ENCODE data around the gene CENPQ.

CENPQ gene

DNA sequence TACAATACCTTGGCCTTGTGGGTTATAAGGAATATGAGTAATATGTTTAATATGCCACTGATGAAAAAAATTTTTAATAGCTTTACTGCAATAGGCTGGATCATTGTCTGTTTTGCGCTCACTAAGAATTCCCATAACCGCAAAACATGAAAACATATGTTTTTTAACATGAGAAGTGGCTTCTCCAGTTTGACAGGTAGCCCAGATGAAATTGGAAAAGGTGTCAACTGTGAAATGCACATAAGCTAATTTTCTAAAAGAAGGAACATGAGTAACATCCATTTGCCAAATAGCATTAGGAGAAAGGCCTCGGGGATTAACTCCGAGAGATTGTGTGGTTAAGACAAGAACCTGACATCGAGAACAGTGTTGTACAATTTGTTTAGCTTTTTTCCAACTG is 41.5 kb downstream of the CENPQ start:
- no peak for DNase-seq (ENCODE audit: low read depth in 3 of 3)

DNA sequence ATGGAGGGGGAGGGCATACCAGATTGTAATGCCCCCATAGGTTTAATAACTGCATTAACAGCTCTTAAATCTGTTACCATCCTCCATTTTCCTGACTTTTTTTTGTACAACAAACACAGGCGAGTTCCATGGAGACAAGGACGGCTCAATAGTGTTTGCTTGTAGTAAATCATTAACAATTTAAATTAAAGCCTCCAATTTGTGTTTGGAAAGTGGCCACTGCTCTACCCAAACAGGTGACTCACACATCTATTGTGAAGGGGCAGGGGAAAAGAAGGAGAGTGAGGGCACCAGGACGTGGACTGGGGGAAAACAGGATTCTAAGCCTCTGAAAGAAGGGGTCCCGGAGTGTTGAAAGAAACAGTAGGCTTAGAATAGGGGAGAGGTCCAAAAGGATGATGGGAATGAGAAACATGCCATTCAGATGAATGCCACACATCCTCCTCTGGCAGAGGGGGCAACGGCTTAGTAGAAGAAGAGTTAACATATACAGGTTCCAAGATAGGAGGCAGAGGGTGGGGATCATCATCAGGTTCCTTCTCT is 43.5 kb downstream of the CENPQ start:
- DNase-seq (ENCODE audit: low read depth in 3 of 3), result no peak

DNA sequence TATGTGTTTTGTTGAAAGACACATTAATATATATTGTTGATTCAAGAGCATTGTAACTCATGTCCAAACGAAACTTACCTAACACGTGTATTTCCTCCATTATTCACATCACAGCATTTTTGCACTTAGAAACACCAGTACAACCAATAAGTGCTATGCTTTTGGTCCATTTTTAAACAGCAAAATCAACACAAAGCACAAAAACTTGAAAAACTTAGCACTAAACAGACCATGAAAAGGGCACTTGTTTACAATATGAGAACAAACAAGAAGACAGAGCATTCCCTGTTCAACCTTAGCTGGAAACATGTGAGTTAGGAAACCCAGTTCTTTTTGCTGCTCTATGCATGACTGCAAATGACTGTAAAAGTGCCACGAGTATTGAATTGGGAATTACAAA is 46.2 kb downstream of the CENPQ start:
- DNase-seq (ENCODE audit: low read depth in 3 of 3), result no peak

DNA sequence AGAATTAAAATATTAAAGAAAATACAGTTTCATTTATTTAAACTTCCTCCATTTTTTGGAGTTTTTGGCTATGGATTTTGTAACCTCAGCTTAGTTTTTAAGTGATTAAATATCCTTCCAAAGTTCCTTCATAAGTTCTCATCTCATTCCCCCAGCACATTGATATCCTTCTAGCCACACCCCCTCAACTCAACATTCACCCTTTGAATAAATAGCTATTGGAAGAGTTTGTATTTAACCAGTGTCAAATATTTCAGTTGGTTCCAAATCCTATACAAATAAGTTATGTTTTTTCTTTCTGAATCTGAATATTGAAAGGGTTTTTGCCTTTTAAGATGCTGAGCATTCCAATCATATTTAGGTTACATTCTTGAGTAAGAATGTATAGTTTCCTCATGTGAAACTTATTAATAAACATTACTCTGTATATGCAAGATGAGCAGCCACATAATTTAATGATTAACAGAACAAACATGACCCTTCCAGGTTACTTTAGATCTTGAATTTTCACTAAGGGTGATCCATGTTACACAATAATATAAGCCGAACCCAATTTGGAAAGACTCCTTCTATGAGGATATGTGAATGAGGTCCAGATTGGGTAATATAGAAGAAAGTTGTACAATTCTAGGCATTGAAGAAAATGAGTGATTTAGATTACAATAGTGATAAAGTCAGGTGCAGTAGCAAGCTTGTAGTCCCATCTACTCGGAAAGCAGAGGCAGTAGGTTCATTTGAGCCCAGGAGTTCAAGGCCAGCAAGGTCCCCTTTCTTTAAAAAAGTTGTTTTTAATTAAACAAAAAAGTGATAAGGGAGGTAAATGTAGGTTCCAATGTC is 50.2 kb downstream of the CENPQ start:
- DNase-seq (ENCODE audit: low read depth in 3 of 3), result no peak

DNA sequence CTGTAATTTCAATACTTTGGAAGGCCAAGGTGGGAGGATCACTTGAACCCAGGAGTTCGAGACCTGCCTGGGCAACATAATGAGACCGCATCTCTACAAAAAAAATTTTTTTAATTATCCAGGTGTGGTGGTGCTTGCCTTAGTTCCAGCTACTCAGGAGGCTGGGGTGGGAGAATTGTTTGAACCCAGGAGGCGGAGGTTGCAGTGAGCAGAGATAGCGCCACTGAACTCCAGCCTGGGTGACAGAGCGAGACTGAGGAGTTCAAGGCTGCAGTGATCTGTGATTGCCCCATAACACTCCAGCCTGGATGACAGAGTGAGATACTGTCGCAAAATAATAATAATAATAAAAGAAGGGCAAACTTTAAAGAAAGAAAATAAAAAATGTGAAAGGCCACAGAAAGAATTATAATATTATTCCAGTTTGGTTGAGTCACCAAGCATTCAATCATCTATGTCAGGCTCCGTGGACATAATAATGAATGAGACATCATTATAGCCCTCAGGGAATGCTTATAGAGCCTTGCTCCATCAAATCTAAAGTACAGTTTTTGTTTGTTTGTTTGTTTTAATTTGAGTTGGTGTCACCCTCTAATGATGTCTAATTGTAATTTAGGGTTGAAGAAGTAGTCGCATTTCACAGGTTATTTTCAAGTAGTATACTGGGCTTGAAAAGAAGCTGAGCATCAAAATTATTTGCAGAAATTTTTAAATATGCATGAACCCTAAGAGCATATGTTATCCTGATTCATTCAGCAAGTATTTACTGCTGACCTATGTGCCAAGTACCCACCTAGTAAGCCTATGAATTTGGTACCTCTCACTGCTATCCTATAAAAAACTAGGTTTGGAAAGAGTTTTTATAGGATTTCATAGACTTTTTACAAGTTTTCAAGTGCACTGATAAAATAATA is 51.7 kb downstream of the CENPQ start:
- no peak for DNase-seq (ENCODE audit: low read depth in 3 of 3)

DNA sequence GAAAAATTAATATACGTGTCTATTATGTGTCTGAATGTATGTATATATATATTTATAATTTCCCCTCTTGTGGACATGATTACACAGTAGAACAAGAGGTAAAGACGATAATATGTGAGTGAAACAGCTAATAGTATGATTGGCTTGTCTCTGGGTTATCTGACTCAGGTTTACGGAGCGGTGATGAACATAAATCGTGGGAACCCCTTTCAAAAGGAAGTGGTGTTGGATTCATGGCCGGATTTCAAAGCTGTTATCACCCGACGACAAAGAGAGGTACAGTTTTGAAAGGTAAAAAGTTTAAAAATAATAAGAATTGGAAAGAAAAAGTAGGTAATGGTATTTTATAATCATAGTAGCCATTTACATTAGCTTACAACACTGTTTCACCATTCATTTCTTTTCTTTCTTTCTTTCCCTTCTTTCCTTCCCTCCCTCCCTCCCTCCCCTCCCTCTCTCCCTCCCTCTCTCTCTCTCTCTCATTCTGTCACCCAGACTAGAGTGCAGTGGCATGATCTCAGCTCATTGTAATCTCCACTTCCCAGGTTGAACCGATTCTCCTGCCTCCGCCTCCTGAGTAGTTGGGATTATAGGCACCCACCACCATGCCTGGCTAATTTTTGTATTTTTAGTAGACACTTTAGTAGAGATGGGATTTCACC is 52.4 kb downstream of the CENPQ start:
- DNase-seq (ENCODE audit: low read depth in 3 of 3), result no peak

DNA sequence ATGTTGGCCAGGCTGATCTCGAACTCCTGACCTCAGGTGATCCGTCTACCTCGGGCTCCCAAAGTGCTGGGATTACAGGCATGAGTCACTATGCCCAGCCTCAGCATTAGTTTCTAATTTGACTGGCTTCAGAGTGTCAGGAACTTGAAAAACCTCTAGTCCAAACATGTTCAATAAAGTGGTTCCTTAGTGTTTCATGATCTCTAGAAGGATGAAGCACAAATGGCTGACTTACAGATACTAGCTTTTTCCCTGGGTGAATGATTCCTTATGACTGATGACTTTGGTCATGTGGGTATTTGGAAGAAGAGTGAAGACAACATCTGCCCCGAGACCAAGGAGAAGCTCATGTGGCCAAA is 53.0 kb downstream of the CENPQ start:
- DNase-seq (ENCODE audit: low read depth in 3 of 3), result no peak

DNA sequence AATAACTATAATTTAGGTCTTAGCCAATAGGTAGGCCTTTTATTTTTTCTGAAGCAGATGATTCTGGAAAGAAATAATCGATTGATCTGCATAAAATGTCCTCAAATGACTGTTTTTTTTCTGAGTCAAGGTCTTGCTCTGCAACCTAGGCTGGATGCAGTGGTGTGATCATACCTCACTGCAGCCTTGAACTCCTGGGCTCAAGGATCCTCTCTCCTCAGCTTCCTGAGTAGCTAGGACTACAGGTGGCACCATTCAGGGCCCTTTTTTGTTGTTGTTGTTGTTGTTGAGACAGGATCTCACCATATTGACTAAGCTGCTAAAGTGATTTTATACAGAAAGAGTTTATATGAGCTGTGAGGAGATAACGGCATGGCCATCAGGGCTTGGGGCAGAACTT is 54.7 kb downstream of the CENPQ start:
- DNase-seq (ENCODE audit: low read depth in 3 of 3), result no peak

DNA sequence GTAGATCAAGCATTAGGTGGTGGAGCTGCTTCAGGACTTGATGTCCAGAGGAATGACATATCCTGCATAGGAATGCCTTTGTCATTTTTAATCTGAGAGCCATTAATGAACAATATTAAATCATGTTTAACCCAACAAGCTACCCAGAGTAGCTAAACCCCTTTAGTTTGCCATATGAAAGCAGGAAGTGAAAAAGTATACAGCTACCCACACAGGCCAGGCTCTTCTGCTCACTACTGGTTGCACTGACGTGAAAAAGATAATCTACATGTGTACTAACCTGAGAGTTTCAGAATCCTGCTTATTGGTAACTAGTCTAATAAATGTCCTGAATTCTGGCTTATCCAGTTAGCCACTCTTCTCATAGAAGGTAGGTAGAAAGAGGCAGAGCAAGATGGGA is 56.5 kb downstream of the CENPQ start:
- DNase-seq (ENCODE audit: low read depth in 3 of 3), result no peak

DNA sequence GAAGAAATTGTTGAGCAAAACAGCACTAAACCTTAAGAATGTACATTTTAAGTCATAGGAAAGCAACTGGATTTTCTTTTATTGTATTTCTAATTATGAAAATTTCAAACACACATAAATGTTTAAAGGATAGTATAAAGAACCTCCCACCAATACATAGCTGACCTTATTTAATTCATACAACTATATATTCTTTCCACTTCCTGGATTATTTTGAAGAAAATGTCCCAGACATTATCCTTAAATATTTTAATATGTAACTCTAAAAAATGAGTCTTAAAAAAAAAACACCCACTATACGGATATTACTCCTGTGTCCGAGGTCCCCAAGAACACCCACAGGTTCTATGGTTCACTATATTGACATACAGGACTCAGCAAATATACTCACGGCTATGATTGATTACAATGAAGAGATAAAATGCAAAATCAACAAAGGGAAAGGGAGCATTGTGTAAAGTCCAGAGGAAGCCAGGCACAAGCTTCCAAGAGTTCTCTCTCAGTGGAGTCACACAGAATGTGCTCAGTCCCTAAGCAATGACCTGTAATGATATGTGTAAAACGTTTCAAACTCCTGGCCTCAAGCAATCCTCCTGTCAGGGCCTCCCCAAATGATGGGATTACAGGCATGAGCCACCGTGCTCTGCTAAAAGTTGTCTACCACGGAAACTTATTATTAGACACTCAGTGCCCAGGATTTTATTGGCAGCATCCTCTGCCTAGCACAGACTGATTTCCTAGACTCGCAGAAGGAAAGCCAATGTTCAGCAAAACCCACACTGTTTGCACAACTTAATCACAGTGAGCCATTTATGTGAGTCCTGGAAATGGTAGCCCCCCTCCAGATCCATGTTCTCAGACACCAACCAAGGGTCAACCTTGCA is 59.8 kb downstream of the CENPQ start:
- DNase-seq (ENCODE audit: low read depth in 3 of 3), result no peak

DNA sequence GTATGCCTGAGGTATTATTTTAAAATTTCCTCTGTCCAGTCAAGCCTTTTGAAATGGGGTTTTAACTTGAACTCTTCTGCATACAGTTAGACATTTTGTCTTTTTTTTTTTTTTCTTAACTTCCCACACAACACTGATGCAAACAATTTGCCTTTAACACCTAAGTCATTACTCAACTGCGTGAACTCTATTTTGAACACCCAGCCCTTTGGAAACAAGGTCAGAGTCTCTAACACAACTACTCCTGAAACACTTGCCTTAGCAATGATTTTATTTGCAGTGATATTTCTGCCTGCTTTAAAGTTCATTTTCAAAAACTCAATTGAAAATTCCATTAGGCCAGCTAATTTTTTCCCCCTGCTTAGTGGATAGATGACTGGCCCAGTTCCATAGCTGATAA is 60.7 kb downstream of the CENPQ start:
- no peak for DNase-seq (ENCODE audit: low read depth in 3 of 3)

DNA sequence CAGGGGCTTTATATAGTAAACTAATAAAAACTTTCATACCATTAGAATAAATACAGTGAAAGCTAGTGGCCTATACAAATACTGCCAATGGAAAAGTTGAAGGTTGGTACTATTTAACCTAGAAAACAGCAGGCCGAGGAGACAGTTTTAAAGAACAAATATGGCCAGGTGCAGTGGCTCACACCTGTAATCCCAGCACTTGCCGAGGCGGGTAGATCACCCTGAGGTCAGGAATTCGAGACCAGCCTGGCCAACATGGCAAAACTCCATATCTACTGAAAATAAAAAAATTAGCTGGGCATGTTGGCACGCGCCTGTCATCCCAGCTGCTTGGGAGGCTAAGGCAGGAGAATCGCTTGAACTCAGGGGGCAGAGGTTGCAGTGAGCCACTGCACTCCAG is 61.4 kb downstream of the CENPQ start:
- DNase-seq (ENCODE audit: low read depth in 3 of 3), result no peak

DNA sequence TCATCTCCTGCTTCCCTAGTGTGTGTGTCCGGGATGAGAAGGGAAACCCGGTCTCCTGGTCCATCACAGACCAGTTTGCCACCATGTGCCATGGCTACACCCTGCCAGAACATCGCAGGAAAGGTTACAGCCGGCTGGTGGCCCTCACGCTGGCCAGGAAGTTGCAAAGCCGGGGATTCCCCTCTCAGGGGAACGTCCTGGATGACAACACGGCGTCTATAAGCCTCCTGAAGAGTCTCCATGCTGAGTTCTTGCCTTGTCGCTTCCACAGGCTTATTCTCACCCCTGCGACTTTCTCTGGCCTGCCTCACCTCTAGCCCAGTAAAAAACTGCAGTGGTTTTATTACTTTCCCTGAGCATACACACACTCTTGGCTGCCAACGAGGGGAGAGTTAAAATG is 63.4 kb downstream of the CENPQ start:
- no peak for DNase-seq (ENCODE audit: low read depth in 3 of 3)

DNA sequence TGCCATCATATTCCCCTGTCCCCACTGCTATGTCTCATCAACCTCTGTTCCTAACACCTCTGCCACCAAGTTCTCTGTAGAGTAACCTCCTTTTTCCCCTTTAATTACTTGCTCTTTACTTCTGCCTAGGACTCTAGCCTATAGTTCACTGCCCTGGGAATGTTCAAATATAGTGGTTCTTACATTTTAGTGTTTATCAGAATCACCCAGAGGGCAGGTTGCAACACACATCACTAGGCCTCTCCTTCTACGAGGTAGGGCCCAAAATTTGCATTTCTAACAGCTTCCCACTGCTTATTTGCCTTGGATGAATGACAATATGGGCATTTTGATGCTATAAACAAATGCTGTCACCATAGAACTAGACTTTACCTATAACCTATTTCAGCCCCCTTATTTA is 64.2 kb downstream of the CENPQ start:
- DNase-seq (ENCODE audit: low read depth in 3 of 3), result no peak

DNA sequence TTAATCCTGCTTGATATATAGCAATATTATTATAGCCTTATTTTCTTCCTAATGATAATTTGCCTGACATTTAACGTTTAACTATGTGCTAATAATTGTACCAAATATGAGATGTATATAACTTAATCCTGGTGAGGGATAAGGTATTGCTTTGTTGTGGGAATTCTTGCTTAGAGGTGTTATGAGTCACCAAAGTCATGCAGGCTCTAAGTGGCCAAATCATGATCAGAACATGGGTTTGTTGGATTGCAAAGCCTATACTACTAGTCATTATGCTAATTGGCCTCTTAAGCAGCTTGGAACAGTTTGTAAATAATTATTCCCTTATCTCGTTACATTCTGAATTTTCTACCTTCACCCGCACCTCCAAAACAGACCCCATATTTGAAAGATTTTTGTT is 65.4 kb downstream of the CENPQ start:
- no peak for DNase-seq (ENCODE audit: low read depth in 3 of 3)

DNA sequence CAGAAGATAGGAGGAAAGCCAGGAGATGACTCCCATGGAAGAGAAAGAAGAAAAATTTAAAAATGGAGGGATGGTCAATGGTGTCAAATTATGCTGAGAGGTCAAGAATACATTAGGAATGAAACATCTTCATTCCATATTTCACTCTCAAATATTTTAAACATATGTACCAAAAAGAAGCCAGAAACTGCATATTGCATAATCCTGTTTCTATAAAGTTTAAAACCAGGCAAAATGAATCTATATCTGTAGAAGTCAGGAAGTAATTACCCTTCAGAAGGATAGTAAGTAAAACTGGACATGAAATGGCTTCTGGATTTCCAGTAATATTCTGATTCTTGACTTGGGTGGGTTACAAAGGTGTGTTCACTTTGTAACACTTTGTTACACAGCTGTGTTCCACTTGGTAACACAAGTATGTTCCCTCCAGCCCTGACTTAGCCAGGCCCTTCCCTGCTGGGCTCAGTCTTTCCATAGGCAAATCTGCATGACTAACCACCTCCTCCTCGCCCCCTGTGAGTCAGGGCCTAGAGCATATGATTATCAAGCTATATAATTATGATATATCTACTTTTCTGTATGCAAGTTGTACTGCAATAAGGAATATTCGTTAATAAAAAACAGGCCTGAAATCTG is 67.1 kb downstream of the CENPQ start:
- no peak for DNase-seq (ENCODE audit: low read depth in 3 of 3)

DNA sequence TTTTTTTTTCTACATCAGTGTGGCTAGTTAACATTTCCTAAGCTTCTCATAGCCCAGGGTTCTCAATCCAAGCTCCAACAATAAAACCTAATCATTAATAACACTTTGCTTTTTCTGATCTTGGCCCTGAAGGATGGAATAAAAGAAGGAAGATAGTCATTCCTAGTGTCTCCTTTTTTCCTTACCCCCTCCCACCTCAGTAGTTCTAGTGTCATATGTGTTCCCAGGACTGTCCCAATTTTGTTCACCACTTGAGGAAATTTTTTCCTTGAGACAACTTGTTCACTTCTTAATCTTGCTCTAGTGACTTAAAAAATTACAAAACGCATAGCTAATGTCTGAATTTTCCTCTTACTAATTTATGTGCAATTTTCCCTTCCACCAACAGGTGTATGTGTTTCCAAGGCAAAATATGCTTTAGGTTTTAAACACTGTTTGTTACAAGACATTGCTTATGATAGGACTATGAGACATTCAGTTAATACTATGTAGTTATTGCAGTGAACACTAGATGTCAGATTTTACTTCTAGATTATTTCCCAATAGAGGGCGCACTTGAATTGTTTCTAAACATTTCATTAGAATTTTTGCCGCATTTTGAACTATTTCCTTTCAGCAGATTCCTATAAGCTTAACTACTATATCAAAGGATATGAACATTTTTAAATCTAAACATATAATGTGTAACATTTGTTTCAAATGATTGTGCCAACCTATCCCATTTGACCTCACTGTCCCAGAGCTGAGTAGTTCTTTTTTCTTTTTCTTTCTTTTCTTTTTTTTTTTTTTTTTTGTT is 68.8 kb downstream of the CENPQ start:
- DNase-seq (ENCODE audit: low read depth in 3 of 3), result no peak

DNA sequence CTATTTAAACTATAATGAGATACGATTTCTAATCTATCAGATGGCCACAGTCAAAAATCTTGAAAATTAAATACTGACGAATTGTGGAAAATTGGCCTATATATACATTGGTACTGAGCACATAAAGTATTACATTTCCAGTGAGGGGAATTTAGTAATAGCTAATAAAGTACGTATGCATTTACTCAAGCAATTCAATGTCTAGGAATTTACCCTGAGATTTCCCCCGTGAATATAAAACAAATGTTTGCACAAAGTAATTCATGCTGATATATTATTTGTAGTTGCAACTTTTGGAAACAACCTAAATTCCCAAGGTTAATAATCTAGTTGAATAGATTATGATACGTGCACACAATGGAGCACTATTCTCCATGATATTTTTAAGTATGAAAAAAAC is 72.6 kb downstream of the CENPQ start:
- no peak for DNase-seq (ENCODE audit: low read depth in 3 of 3)

DNA sequence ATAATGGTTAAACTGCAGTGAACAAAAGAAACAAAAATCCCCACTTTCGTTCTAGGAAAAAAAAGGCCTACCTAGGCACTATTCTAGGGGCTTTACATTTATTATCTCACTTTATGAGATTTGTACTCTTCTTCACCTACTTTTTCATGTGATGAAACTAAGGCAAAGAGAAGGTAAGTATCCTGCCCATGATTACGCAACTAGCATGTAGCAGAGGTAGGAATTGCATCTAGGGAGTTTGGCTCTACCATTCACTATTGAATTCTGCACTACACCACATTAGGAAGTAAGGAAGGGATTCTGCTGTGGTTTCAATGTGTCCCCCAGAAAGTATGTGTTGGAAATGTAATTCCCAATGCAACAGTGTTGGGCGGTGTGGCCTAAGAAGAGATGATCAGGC is 75.9 kb downstream of the CENPQ start:
- DNase-seq (ENCODE audit: low read depth in 3 of 3), result no peak

DNA sequence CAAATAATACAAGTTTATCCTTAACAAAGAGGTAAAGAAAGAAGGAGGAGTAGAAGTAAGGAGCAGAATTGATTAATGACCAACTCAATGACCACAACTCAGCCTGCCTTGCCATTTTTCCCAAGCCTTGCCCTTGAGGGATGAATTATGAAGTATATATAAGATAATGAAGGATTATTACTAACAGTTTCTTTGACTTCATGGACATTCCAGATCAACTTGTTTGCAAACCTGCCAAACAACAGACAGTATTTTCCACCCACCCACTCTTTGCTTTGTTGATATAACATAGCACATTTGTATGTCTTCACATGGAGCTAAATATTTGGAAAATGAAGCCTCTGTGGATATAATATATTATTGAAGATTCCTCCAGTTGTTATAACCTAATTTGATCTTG is 77.4 kb downstream of the CENPQ start:
- no peak for DNase-seq (ENCODE audit: low read depth in 3 of 3)
